SHP77 treated with DMSO at 0.1 percent for 48 hours (cell line): ENCODE measurements around the gene ANKRD31.
"Not testable (repeated sequence)": the region's sequence is repeated elsewhere in the genome, so short reads cannot be mapped to it uniquely, and the experiment has no call there.

ENCODE experiments used
- DNase-seq: peaks from one replicate; lab custom pipeline; 2025; lab: John Stamatoyannopoulos, UW

The ANKRD31 gene

DNA sequence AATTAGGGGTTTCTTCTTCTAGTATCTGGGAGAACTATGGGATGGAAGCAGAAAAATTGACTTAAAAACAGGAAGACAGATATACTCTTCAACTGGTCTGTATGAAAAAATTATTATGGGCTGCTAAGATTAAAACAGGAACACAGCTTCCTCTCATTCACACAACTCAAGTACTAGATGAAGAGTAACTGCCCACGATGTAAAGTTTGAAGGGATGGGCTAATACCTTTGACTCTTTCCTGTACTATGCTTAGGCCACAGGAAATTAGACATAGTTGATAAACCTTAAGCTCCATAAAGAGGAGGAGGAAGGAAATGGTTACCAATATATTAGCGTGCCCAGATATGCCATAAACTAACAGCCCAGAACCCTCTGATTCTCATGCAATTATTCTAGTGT is 88.6 kb downstream of the ANKRD31 start:
- no peak for DNase-seq

- no peak for DNase-seq
Measured at GRCh38 chr5:75142566-75143136, 94.0 kb downstream of the ANKRD31 start.

GRCh38 chr5:75140277-75140676 is 96.4 kb downstream of the ANKRD31 start:
- no peak for DNase-seq

DNA sequence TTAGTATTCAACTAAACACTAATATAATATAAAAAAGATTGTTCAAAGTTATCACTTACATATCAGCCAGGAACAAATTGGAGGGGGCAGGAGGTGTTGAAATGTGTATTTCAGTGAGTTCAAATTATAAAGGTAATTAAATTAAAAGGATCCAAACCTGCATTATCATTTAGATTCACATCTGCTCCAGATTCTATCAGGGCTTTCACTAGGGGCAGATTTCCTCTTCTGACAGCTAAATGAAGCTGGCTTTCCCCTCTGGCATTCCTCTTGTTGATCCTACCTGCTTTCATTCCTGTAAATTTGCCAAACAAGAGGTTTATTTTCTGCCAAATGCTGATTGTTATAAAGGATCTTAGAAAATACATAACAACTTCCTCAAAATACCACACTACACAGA is 98.0 kb downstream of the ANKRD31 start:
- no peak for DNase-seq

DNA sequence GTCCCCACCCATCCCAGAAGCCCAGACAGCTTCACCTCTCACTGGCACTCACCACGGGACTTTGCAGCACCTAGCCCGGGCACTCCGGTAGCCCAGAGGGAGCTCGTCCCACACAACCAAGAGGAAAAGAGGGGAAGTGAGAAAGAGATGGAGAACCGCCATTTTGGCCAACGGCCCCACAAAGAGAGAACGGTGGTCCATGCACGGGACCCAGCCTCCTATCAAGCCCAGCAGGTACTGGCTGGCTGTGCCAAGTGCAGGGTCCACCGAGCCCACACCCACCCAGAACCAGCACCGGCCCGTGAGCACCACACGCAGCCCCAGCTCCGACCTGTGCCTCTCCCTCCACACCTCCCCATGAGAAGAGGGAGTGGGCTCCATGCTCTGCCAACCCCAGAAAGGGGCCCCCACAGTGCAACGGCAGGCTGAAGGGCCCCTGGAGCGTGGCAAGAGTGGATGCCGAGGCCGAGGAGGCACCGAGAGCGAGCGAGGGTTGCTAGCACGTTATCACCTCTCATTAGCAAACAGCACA is 105.8 kb downstream of the ANKRD31 start:
- no peak for DNase-seq

GRCh38 chr5:75116856-75117255 is 119.8 kb downstream of the ANKRD31 start:
- DNase-seq, result no peak

DNA sequence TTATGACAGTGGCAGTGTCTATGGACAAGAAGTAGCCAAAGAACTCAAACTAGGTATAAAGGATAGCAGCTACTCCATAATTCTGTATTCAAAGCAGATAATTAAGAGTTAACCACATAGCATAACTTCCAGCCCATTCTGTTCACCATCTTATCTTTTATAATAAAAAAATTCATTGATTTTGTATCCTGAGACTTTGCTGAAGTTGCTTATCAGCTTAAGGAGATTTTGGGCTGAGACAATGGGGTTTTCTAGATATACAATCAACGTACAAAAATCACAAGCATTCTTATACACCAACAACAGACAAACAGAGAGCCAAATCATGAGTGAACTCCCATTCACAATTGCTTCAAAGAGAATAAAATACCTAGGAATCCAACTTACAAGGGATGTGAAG is 122.4 kb downstream of the ANKRD31 start:
- not testable (repeated sequence) for DNase-seq

- DNase-seq, result no peak
Measured at GRCh38 chr5:75113354-75114113, 123.1 kb downstream of the ANKRD31 start.

- no peak for DNase-seq
Measured at GRCh38 chr5:75108931-75109596, 127.6 kb downstream of the ANKRD31 start.

DNA sequence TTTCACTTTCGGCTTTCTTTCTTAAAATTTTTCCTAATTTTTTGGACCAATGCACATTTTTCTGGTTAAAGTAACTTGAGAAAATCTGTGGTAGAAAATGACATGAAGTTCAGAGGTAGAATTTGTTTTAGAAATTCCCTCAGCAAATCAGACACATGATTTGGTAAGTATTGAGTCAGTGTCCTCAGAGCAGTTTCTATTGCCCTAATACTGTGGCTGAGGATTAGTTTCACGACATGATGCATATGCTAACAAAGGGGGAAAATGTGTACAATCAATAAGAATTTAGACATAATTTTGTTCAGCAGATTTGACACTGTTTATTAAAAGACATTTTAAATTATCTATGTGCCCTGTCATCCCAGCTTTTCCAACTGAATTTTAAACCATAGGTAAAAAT is 128.2 kb downstream of the ANKRD31 start:
- no peak for DNase-seq

DNA sequence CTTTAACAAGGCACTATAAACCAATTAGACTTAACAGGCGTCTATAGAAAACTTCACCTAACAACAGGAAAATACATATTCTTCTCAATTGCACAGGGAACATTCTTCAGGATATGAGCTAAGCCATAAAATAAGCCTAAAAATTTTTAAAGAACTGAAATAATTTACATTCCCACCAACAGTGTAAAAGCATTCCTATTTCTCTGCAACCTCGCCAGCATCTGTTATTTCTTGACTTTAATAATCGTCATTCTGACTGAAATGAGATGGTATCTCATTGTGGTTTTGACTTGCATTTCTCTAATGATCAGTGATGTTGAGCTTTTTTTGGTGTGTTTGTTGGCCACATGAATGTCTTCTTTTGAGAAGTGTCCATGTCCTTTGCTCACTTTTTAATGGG is 140.7 kb downstream of the ANKRD31 start:
- not testable (repeated sequence) for DNase-seq

- DNase-seq, result no peak
Measured at GRCh38 chr5:75091597-75091996, 145.1 kb downstream of the ANKRD31 start.

- no peak for DNase-seq
Measured at GRCh38 chr5:75089662-75090061, 147.0 kb downstream of the ANKRD31 start.

GRCh38 chr5:75089137-75089536 is 147.5 kb downstream of the ANKRD31 start:
- no peak for DNase-seq

- no peak for DNase-seq
Measured at GRCh38 chr5:75088648-75089047, 148.0 kb downstream of the ANKRD31 start.

GRCh38 chr5:75081510-75081909 is 155.2 kb downstream of the ANKRD31 start:
- no peak for DNase-seq

- not testable (repeated sequence) for DNase-seq
Measured at GRCh38 chr5:75079346-75079745, 157.3 kb downstream of the ANKRD31 start.

DNA sequence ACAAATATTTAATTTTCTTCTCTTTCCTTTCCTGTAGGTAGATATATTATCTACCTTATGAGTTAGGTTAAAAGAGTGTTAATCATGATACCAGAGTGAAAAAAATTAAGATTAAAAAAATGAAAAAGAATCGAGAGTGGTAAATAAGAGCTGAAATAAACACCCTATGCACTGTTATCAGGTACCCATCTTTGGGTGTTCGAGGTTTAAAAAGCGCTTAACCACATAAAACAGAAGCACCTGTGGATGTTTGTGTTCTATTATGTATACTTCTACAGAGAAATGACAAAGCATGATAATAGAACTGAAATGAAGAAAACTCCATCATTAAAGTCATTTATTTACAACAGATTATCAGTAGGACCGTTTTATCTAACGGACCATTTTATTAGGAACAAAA is 158.7 kb downstream of the ANKRD31 start:
- no peak for DNase-seq

DNA sequence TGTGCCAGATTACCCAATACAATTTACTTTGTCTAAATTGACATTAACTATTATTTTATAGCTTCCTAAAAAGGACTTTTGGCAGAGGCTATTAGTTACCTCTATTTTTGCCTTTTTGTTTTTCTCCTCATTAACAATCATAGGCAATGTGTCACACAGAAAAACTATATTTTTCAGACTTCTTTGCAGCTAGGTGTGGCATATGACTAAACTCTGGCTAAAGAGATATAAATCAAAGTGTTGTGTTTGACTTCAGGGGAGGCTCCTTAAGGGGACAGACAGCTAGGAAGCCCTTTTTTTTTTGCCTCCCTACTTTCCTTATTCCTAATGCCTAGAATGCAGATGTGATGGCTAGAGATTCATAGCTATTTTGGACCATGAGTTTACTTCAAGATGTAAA is 164.6 kb downstream of the ANKRD31 start:
- no peak for DNase-seq

DNA sequence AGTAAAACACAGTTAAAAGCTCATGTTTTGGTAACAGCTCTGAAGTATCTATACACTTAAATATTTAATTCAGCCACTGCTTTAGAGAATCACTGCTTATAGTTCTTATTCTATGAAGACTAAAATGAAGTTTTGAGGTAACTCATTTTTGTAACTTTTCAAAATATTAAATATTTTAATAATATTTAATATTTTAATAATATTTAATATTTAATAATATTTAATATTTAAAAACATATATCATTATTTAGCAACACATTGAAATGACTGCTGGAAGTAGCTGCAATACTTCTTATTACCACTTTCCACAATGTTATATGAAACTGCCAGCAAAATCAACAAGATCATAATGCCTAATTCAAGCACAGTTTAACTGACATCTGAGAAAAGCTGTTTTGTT is 165.6 kb downstream of the ANKRD31 start:
- DNase-seq, result no peak

DNA sequence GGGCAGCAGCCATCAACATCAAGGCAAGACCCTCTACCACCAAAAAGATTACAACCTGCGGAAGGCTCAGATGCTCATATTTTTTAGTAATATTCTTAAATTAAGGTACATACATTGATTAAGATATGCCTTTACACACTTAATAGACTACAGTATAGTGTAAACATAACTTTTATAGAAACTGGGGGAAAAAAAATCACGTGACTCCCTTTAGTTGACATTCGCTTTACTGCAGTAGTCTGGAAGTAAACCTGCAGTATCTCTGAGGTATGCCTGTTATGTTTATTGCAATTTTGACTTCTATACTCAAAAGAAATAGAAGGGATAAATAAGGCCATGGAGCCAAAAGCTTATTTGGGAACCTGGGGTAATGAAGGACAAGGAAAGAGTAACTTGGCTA is 169.2 kb downstream of the ANKRD31 start:
- no peak for DNase-seq

- no peak for DNase-seq
Measured at GRCh38 chr5:75062925-75063531, 173.7 kb downstream of the ANKRD31 start.
